Parathyroid adenoma (tissue), 2 donors: Measurements from ENCODE around the gene DPEP3.

Experiments
- H2AFZ ChIP-seq: fragments of 300-600 bp; sonication (generic); one replicate; pipeline ENCODE4 v1.7.0; 2017; ENCODE audit warnings: antibody characterized with exemption, mild to moderate bottlenecking
- H3K27ac ChIP-seq: fragments of 300-600 bp; sonication (generic); one replicate; pipeline ENCODE4 v1.7.0; 2017
- H3K27me3 ChIP-seq: fragments of 300-600 bp; sonication (generic); one replicate; pipeline ENCODE4 v1.7.0; 2017; ENCODE audit warnings: low read length; ENCODE audit not compliant: control insufficient read depth, insufficient read depth
- H3K36me3 ChIP-seq: fragments of 300-600 bp; sonication (generic); one replicate; pipeline ENCODE4 v1.7.0; 2017; ENCODE audit warnings: low read length; ENCODE audit not compliant: control insufficient read depth, insufficient read depth
- H3K4me1 ChIP-seq: fragments of 300-600 bp; sonication (generic); one replicate; pipeline ENCODE4 v1.7.0; 2017; ENCODE audit warnings: control low read depth
- H3K4me2 ChIP-seq: fragments of 300-600 bp; sonication (generic); one replicate; pipeline ENCODE4 v1.7.0; 2017; ENCODE audit warnings: low read length
- H3K4me3 ChIP-seq: fragments of 300-600 bp; sonication (generic); one replicate; pipeline ENCODE4 v1.7.0; 2017; ENCODE audit warnings: low read depth, low read length
- H3K79me2 ChIP-seq: fragments of 300-600 bp; sonication (generic); one replicate; pipeline ENCODE4 v1.7.0; 2017; ENCODE audit warnings: control low read depth
- H3K9ac ChIP-seq: fragments of 300-600 bp; sonication (generic); one replicate; pipeline ENCODE4 v1.7.0; 2017; ENCODE audit warnings: mild to moderate bottlenecking
- H3K9me3 ChIP-seq: fragments of 300-600 bp; sonication (generic); one replicate; pipeline ENCODE4 v1.7.0; 2017; ENCODE audit warnings: low read length; ENCODE audit not compliant: control insufficient read depth
- TF ChIP-seq, protein P1 (sequence below): fragments of 300-600 bp; sonication (generic); IDR thresholded peaks from one replicate; pipeline ENCODE4 v1.7.0; 2017; ENCODE audit warnings: antibody characterized with exemption, mild to moderate bottlenecking
- donor health status: primary hyperparathyroidism.

Gene DPEP3

DNA sequence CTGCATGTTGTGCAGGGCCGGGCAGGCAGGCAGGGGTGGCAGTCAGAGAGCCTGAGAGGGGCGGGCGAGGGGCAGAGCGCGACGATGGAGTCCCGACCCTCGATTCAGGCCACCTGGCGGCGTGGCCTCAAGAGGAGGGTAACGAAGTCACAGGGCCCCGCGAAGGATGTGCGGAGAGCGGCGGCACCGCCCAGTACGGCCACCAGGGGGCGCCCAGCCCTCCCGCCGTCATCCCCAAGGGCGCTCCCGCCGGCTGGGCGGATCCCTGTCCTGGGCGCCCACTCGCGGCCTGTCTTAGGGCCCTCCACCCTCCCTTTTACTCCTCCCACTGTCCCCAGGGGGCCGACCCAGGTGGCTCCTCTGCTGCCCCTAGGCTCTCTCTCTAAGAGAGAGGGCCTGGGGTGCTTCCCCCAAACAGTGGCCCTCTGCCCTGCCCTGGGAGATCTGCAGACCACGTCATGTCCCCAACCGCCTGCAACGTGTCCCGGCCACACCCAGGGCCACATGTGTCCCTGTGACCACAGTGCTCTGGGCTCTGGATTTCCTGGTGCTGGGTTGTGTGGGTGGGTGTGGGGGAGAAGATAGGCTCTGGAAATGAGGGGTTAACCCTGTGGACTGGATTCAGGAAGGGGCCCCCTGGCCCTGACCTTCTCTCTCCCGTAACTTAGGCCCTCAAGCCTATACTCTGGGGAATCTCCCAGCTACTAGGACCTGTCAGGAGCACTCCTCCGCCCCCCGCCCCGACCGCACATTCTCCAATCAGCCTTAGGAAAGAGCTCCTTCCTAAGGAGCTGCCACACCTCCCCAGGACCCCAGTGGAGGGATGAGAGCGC is 13.1 kb upstream of the DPEP3 start:
- Histone ChIP-seq H3K9ac (no peak overlapping the region), H2AFZ (peak overlapping the region; percentile 78), H3K4me1 (no peaks in the 10 kb centered on the region), H3K4me2 (peak overlapping the region; percentile 45), H3K36me3 (no peaks in the 10 kb centered on the region), H3K27ac (peak overlapping the region; percentile 11), H3K4me3 (no peak overlapping the region), H3K79me2 (no peaks in the 10 kb centered on the region), H3K27me3 (no peaks in the 10 kb centered on the region), H3K9me3 (no peaks in the 10 kb centered on the region)
- TF ChIP-seq, protein P1, sequence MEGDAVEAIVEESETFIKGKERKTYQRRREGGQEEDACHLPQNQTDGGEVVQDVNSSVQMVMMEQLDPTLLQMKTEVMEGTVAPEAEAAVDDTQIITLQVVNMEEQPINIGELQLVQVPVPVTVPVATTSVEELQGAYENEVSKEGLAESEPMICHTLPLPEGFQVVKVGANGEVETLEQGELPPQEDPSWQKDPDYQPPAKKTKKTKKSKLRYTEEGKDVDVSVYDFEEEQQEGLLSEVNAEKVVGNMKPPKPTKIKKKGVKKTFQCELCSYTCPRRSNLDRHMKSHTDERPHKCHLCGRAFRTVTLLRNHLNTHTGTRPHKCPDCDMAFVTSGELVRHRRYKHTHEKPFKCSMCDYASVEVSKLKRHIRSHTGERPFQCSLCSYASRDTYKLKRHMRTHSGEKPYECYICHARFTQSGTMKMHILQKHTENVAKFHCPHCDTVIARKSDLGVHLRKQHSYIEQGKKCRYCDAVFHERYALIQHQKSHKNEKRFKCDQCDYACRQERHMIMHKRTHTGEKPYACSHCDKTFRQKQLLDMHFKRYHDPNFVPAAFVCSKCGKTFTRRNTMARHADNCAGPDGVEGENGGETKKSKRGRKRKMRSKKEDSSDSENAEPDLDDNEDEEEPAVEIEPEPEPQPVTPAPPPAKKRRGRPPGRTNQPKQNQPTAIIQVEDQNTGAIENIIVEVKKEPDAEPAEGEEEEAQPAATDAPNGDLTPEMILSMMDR, result peak; percentile 96

DNA sequence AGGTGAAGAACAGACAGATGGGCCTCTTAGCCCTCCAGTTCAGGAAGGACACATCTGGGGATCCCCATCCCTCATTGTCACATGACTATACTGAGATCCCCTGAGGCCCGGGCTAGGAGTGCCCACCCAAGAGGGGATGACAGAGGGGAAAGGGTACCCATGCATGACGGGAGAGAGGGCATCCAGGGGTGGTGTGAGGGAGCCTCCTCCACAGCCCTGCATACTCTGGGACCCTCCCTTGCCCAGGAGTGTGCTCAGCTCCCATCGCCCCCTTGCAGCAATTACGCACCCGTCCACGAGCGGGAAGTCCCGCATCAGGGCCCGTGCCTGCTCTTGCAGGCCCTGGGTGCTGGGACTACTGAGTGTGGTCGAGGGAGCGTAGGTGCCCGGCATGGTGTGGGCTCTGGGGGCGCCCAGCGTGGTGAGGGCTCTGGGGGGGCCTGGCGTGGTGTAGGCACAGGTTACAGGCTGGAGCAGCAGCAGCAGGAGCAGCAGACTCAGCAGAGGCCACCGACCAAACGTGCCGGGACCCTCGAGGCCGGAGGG is 12.4 kb upstream of the DPEP3 start:
- Histone ChIP-seq H3K27ac (peak overlapping the region; percentile 24), H3K79me2 (no peaks in the 10 kb centered on the region), H3K4me2 (peak overlapping the region; percentile 45), H3K9ac (no peak overlapping the region), H3K4me3 (no peak overlapping the region), H3K36me3 (no peaks in the 10 kb centered on the region), H3K9me3 (no peaks in the 10 kb centered on the region), H3K4me1 (no peaks in the 10 kb centered on the region), H3K27me3 (no peaks in the 10 kb centered on the region), H2AFZ (peak overlapping the region; percentile 78)
- TF ChIP-seq, protein P1, result no peak

DNA sequence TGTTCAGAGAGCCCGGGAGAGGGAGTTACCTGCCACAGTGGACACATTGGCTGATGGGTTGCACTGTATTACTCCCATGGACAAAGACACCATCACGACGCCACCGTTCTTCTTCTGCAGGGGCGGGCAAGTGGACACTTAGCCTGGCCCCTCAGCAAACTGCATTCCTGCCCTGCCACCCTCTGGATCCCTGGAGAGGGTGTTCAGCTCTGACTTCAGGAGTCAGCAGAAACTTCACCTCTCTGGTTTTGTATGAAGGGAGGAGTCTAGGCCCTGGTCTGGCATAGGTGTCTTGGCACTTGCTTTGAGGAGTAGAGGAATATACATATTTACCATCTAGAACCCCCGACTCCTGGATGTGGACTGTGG is 9.7 kb upstream of the DPEP3 start:
- Histone ChIP-seq H3K9me3 (no peaks in the 10 kb centered on the region), H3K4me2 (no peak overlapping the region), H3K4me1 (no peaks in the 10 kb centered on the region), H3K36me3 (no peaks in the 10 kb centered on the region), H3K4me3 (no peak overlapping the region), H2AFZ (no peak overlapping the region), H3K79me2 (no peaks in the 10 kb centered on the region), H3K9ac (no peak overlapping the region), H3K27me3 (no peaks in the 10 kb centered on the region), H3K27ac (no peak overlapping the region)
- TF ChIP-seq, protein P1, result no peak

DNA sequence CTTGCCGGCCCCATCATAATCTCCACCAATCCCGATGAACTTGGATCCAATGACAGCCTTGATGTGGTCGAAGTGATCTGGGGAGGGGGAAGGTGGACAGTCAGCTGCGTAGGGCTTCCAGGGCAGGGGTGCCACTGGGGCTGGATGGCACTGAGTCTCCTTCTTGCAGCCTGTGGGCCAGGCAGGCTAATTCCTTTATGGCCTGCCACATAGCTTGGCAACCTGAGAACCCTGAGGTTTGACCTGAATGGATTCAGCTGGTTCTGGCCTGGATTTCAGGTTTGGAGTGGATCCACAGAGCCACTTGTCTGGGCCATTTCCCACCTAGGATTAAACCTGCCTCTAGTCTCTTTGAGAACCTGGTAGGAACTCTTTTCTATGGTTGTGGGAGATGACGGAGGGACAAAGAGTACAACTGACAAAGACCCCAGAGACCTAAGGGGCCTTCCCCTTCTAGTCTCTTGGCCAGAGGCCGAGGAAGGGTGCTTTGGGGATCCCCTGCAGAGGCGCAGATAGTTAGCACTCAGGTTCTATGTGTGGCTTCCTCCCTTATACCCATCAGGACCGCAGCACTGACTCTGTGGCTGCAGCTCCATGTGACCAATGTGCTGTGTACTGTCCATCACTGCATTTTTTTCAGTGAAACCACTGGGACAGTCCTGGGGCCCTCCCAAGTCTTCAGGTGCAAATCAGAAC is 9.2 kb upstream of the DPEP3 start:
- no peak overlapping the region for H3K4me3 ChIP-seq
- H3K4me1 ChIP-seq, result no peaks in the 10 kb centered on the region
- no peaks in the 10 kb centered on the region for H3K9me3 ChIP-seq
- H3K36me3 ChIP-seq, result no peaks in the 10 kb centered on the region
- H3K27ac ChIP-seq, result no peak overlapping the region
- no peak overlapping the region for H2AFZ ChIP-seq
- no peaks in the 10 kb centered on the region for H3K79me2 ChIP-seq
- H3K4me2 ChIP-seq, result no peak overlapping the region
- TF ChIP-seq, protein P1, result no peak
- no peak overlapping the region for H3K9ac ChIP-seq
- no peaks in the 10 kb centered on the region for H3K27me3 ChIP-seq
